HepG2 (cell line): ENCODE measurements around the gene TRAPPC5.

Experiments
- FOXM1 ChIP-seq: sonication (generic); formaldehyde crosslinking; IDR thresholded peaks from 2 replicates; pipeline ENCODE4 v1.5.0; 2020; ENCODE audit warnings: missing genetic modification reagents
- JUN ChIP-seq: sonication (generic); formaldehyde crosslinking; IDR thresholded peaks from 2 replicates; pipeline ENCODE4 v1.4.0; 2020; ENCODE audit warnings: mild to moderate bottlenecking, missing genetic modification reagents
- SP2 ChIP-seq: sonication (generic); formaldehyde crosslinking; IDR thresholded peaks from 2 replicates; pipeline ENCODE4 v1.5.1; 2020; ENCODE audit warnings: mild to moderate bottlenecking, missing genetic modification reagents

DNA sequence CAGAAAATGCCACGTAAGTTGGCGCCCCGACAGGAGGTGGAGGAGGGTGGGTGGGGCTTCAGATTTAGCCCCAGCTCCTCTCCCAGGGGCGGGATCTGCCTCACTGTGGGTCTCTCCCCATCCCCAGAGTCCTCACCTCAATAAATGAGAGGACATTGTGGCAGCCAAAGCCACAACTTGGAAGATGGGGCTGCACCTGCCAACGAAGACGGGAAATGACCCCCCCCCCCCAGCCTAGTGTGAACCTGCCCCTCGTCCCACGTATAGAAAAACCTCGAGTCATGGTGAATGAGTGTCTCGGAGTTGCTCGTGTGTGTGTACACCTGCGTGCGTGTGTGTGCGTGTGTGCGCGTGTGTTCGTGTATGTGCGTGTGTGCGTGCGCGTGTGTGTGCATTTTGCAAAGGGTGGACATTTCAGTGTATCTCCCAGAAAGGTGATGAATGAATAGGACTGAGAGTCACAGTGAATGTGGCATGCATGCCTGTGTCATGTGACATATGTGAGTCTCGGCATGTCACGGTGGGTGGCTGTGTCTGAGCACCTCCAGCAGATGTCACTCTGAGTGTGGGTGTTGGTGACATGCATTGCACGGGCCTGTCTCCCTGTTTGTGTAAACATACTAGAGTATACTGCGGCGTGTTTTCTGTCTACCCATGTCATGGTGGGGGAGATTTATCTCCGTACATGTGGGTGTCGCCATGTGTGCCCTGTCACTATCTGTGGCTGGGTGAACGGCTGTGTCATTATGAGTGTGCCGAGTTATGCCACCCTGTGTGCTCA, 1.5 kb upstream of the TRAPPC5 start:
- no peak for TF ChIP-seq FOXM1 (CRISPR knock-in tag)
- no peak for TF ChIP-seq JUN (CRISPR knock-in tag)
- no peak for TF ChIP-seq SP2 (CRISPR knock-in tag)
